Measurements from ENCODE around the gene ZNF57. TPM values are rescaled to one million over a fixed set of nuclear protein-coding genes. Genes with fewer than 3 reads are reported as not detected.

The ZNF57 gene
- total and polyA plus RNA-seq, 9 of the 15 experiments (the other 6 are each of a cell fraction or from before 2014, with no cell fraction given): 3.9 to 13.5 (median 7.8) TPM

- no peaks in the 10 kb centered on the region for H3K9me1 ChIP-seq (ENCODE audit: control insufficient read depth, insufficient read depth, low read length)
- TSS peak; percentile 84 for BruUV-seq (replicated peaks)
- H3K27me3 ChIP-seq (ENCODE audit: control insufficient read depth in 2 of 2, insufficient read depth in 2 of 2, low read length in 2 of 2): no peaks in the 10 kb centered on the region
- H2AFZ ChIP-seq (ENCODE audit: low read depth, low read length): peak overlapping the region; percentile 76; the same call in 1 of the 2 replicates
- in situ Hi-C loops (cut with MboI) (loop anchor here (5.0 to 10.0 kb wide), 2 partner anchors 207 to 355 kb away; no protein-coding TSS in a partner anchor), intact Hi-C loops (cut with micrococcal nuclease) (loop anchor here (1.0 to 10.0 kb wide), 5 partner anchors 49 to 213 kb away; partner anchors contain the start of genes ZNF555 and ZNF57)
- CTCF ChIA-PET (ENCODE audit: low intra/inter-chr PET ratio): no interaction called here
- peak; percentile 70 to 98 (median 84) for DNase-seq (ENCODE audit: extremely low read depth in 1 of 4, low spot score in 3 of 4)
- peak overlapping the region; percentile 98 for H3K4me2 ChIP-seq (ENCODE audit: insufficient read depth, low read length)
- peak; percentile 77 for ATAC-seq
- no peak for FAIRE-seq
- peak overlapping the region; percentile 91 to 92 for H3K9ac ChIP-seq (ENCODE audit: insufficient read depth in 1 of 2, low read depth in 2 of 2, low read length in 2 of 2)
- H3K27ac ChIP-seq (ENCODE audit: extremely low read depth, low read depth, low read length): peak overlapping the region; percentile 94
- H3K4me3 ChIP-seq: peak overlapping the region; percentile 77
- H3K4me1 ChIP-seq (replicated peaks in 1 of 2; ENCODE audit: control insufficient read depth in 2 of 2, insufficient read depth in 2 of 2, low read length in 2 of 2): peaks cover 9 to 13% of the 10 kb centered on the region in 2 experiments
- H3K9me3 ChIP-seq (replicated peaks; ENCODE audit: control insufficient read depth, insufficient read depth, low read depth, low read length): no peaks in the 10 kb centered on the region
- WGBS (ENCODE audit: insufficient coverage, low coverage, missing lambda C conversion rate): under 1% methylated on average over 11 of the region's 11 CpGs
- H4K20me1 ChIP-seq (replicated peaks; ENCODE audit: control insufficient read depth, insufficient read depth, low read length): peaks cover 11% of the 10 kb centered on the region
- no peaks in the 10 kb centered on the region for H3K79me2 ChIP-seq (ENCODE audit: control insufficient read depth, insufficient read depth, low read length)
- H3K36me3 ChIP-seq (ENCODE audit: control insufficient read depth, insufficient read depth, low read length): no peaks in the 10 kb centered on the region
- POLR2A ChIA-PET: interaction anchor here (0.5 to 3.2 kb wide), 36 partner anchors 9 to 1596 kb away, joined by 3 to 21 read pairs (median 3); partner anchors contain the start of genes TLE5, TLE6, ZNF555 and ZNF57
- TF ChIP-seq ZNF717 (CRISPR knock-in tag; IDR thresholded peaks at IDR 0.05): no peak
- no peak for TF ChIP-seq HNRNPLL (IDR thresholded peaks at IDR 0.05; ENCODE audit: low read depth, low read length, poor library complexity, severe bottlenecking)
- no peak for TF ChIP-seq TOE1 (IDR thresholded peaks at IDR 0.05; ENCODE audit: borderline replicate concordance)
- TF ChIP-seq TOE1 (CRISPR knock-in tag; IDR thresholded peaks at IDR 0.05; ENCODE audit: borderline replicate concordance, low read depth): no peak
- TF ChIP-seq ZNF431 (CRISPR knock-in tag; IDR thresholded peaks at IDR 0.05): no peak
- no peak for TF ChIP-seq IRF9 (tag; IDR thresholded peaks at IDR 0.05)
- TF ChIP-seq TAF7 (tag; IDR thresholded peaks at IDR 0.05): no peak
- no peak for TF ChIP-seq CHD4 (IDR thresholded peaks at IDR 0.05; ENCODE audit: insufficient read depth, insufficient replicate concordance, low read depth, low read length, poor library complexity, severe bottlenecking)
- TF ChIP-seq NR2C1 (IDR thresholded peaks at IDR 0.05): no peak
- no peak for TF ChIP-seq NR2C1 (tag; IDR thresholded peaks at IDR 0.05)
- no peak for TF ChIP-seq SETDB1 (IDR thresholded peaks at IDR 0.05; ENCODE audit: low read length)
- TF ChIP-seq SIN3A (IDR thresholded peaks at IDR 0.05; ENCODE audit: borderline replicate concordance in 2 of 2, control insufficient read depth in 1 of 2, low read depth in 2 of 2, low read length in 2 of 2): no peak; a peak in 1 of 4 replicates
- TF ChIP-seq ZNF146 (CRISPR knock-in tag; IDR thresholded peaks at IDR 0.05; ENCODE audit: unreplicated experiment): no peak
- no peak for TF ChIP-seq GMEB1 (CRISPR knock-in tag; IDR thresholded peaks at IDR 0.05)
- no peak for TF ChIP-seq SFPQ (IDR thresholded peaks at IDR 0.05; ENCODE audit: low read depth, low read length)
- TF ChIP-seq MIER1 (IDR thresholded peaks at IDR 0.05; ENCODE audit: low read depth): no peak
- peak in 1 of 2 experiments; percentile 66; a peak in 2 of 4 replicates for TF ChIP-seq FOXA3 (CRISPR knock-in tag; conservative IDR thresholded peaks at IDR 0.05 in 1 of 2, IDR thresholded peaks at IDR 0.05 in 1 of 2)
- TF ChIP-seq ZNF561 (CRISPR knock-in tag; conservative IDR thresholded peaks at IDR 0.05): no peak
Observed at GRCh38 chr19:2949939-2950285, 49.2 kb downstream of the ZNF57 start.

All from K562 (cell line).